A673 (cell line): Measurements from ENCODE around the gene NR2F2.

ENCODE experiments used
- CTCF ChIP-seq: fragments of 300-800, 200-600 bp; sonication (generic); conservative IDR thresholded peaks from 2 replicates; pipeline ENCODE4 v1.5.1; 2017; ENCODE audit warnings: low read depth, mild to moderate bottlenecking, antibody characterized with exemption, low read length, moderate library complexity, mixed read lengths
- EZH2 ChIP-seq: fragments of 200-600 bp; sonication (generic); IDR thresholded peaks from 2 replicates; pipeline ENCODE4 v1.6.1; 2017; ENCODE audit warnings: borderline replicate concordance, low read depth, mild to moderate bottlenecking, mixed read lengths, antibody characterized with exemption, low read length; ENCODE audit not compliant: poor library complexity, severe bottlenecking

DNA sequence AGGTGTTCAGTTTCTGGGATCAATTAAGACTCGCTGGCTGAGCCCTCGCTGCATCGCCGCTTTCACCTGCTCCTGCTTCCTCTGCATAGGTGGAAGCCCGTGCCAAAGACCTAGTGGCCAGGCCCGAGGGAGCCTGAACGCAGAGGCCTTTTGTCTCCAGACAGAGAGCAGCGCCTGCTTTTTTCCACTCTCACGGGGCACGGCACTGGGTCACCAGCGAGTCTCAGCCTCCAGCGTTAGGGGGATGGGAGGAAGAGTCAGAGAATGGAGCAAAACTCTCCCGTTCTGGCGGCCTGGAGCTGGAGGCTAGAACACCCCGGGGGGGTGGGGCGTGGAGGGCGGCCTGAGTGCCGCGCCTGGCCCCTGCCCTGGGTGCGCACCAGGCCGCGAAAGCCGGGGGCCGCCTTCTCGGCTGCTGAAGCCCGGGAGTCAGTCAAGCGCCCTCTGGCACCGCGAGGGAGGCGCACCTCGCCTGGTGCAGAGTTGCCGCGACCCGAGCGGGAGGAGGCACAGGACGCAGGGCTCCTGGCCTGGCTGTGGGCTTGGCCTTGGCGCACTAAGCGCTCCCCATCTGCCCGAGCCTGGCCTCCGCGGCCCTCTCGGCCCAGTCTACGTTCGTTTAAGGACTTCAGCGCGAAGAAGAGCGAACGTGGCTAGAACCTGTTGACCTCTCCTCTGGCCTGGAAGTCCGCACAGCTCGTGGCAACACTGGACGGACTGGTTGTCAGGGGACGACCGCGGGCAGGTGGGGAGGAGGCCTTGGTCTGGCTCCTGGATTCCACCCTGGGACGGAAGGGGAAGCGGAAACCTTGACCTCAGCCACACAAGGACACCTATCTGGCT lies 21.5 kb downstream of the NR2F2 start:
- no peak for TF ChIP-seq CTCF
- TF ChIP-seq EZH2, result no peak
